Activated CD4-positive, alpha-beta T cell treated with anti-CD3 and anti-CD28 coated beads for 36 hours (primary cell): ENCODE data around the gene DCP2. TPM values are rescaled to one million over a fixed set of nuclear protein-coding genes. Genes with fewer than 3 reads are reported as not detected.

Experiments
- ATAC-seq: fragments of 200-7000 bp; cut with Tn5 transposase; one replicate; pipeline ENCODE4 v1.10.0; 2021; ENCODE audit warnings: mild to moderate bottlenecking, moderate library complexity
- CTCF ChIA-PET: fragments of 350-600 bp; sonication (Branson Sonifier 250); formaldehyde crosslinking; loops from one replicate; lab custom pipeline; 2021; ENCODE audit warnings: antibody characterized with exemption; lab: Charles Lee
- POLR2A ChIA-PET: fragments of 350-600 bp; sonication (Branson Sonifier 250); formaldehyde crosslinking; loops from one replicate; lab custom pipeline; 2021; ENCODE audit warnings: antibody characterized with exemption, inconsistent platforms; lab: Charles Lee
- DNase-seq: peaks from one replicate; pipeline ENCODE4 v3.0.0-alpha.2; 2020
- H3K27ac Mint-ChIP-seq: one replicate; pipeline ENCODE4 v1.8.0; 2021; ENCODE audit warnings: mixed read lengths
- H3K27me3 Mint-ChIP-seq: one replicate; pipeline ENCODE4 v1.8.0; 2021; ENCODE audit warnings: mixed read lengths
- H3K36me3 Mint-ChIP-seq: one replicate; pipeline ENCODE4 v1.8.0; 2021; ENCODE audit warnings: low read depth, mixed read lengths
- H3K4me1 Mint-ChIP-seq: one replicate; pipeline ENCODE4 v1.8.0; 2021; ENCODE audit warnings: mixed read lengths
- H3K4me3 Mint-ChIP-seq: one replicate; pipeline ENCODE4 v1.8.0; 2021; ENCODE audit warnings: mild to moderate bottlenecking, moderate library complexity, mixed read lengths
- H3K9me3 Mint-ChIP-seq: one replicate; pipeline ENCODE4 v1.8.0; 2021; ENCODE audit warnings: low read depth, mixed read lengths
- intact Hi-C, 2 experiments: fragments of 100-400 bp; cut with DNase I in 1 of 2; cut with micrococcal nuclease in 1 of 2; formaldehyde crosslinking; loops; one replicate each; pipeline versions ENCODE4 v1.14.2 to v1.15.1; 2022 to 2024; cut with DNase I, micrococcal nuclease
- total RNA-seq, 2 experiments: library from RNA; stranded (reverse); gene quantifications; one replicate each; pipeline ENCODE4 v1.2.3, GENCODE V29; 2021

The DCP2 gene
- total RNA-seq, 2 experiments from 2014 or later, result 94.0 to 101 TPM

- Mint-ChIP-seq H3K4me1 (peaks cover 12% of the 10 kb centered on the region), H3K27ac (no peak overlapping the region), H3K36me3 (no peaks in the 10 kb centered on the region), H3K27me3 (no peaks in the 10 kb centered on the region), H3K4me3 (no peak overlapping the region), H3K9me3 (no peaks in the 10 kb centered on the region)
- intact Hi-C loops, result no loop called here
- POLR2A ChIA-PET, result no interaction called here
- DNase-seq, result no peak
- CTCF ChIA-PET, result interaction anchor here (0.6 kb wide), 1 partner anchor 43 kb away, joined by 3 read pairs; no protein-coding TSS in a partner anchor
- no peak for ATAC-seq
These were observed 70.6 kb downstream of the DCP2 start for GRCh38 chr5:113047234-113047633.

GRCh38 chr5:113047733-113048652 is 71.4 kb downstream of the DCP2 start:
- CTCF ChIA-PET, result no interaction called here

GRCh38 chr5:113048931-113049330 is 72.3 kb downstream of the DCP2 start:
- no peak for DNase-seq
- Mint-ChIP-seq H3K27me3 (no peaks in the 10 kb centered on the region), H3K36me3 (no peaks in the 10 kb centered on the region), H3K27ac (no peak overlapping the region), H3K4me3 (no peak overlapping the region), H3K9me3 (no peaks in the 10 kb centered on the region), H3K4me1 (peaks cover 12% of the 10 kb centered on the region)
- intact Hi-C loops, result no loop called here
- ChIA-PET POLR2A (no interaction called here), CTCF (interaction anchor here (0.6 kb wide), 1 partner anchor 555 kb away, joined by 3 read pairs; no protein-coding TSS in a partner anchor)
- no peak for ATAC-seq

More at GRCh38 chr5:113047733-113048652, 71.4 kb downstream of the DCP2 start:
- POLR2A ChIA-PET, result no interaction called here
- intact Hi-C loops, result no loop called here
- DNase-seq, result no peak
- no peaks in the 10 kb centered on the region for H3K27me3 Mint-ChIP-seq
- H3K27ac Mint-ChIP-seq, result no peak overlapping the region
- no peaks in the 10 kb centered on the region for H3K36me3 Mint-ChIP-seq
- H3K4me1 Mint-ChIP-seq, result peaks cover 12% of the 10 kb centered on the region
- H3K4me3 Mint-ChIP-seq, result no peak overlapping the region
- no peak for ATAC-seq
- no peaks in the 10 kb centered on the region for H3K9me3 Mint-ChIP-seq

- peak overlapping the region; percentile 65 for H3K27ac Mint-ChIP-seq
- H3K36me3 Mint-ChIP-seq, result no peaks in the 10 kb centered on the region
- ChIA-PET CTCF (interaction anchor here (0.6 to 0.9 kb wide), 2 partner anchors 11 to 15 kb away, joined by 3 read pairs; no protein-coding TSS in a partner anchor), POLR2A (interaction anchor here (0.5 to 0.7 kb wide), 2 partner anchors 30 to 363 kb away, joined by 3 to 4 read pairs; no protein-coding TSS in a partner anchor)
- H3K27me3 Mint-ChIP-seq, result no peaks in the 10 kb centered on the region
- ATAC-seq (peak; percentile 93), DNase-seq (peak; percentile 58)
- no peaks in the 10 kb centered on the region for H3K9me3 Mint-ChIP-seq
- H3K4me1 Mint-ChIP-seq, result peaks cover 12% of the 10 kb centered on the region
- H3K4me3 Mint-ChIP-seq, result no peak overlapping the region
- intact Hi-C loops, result no loop called here
These were observed 74.3 kb downstream of the DCP2 start for GRCh38 chr5:113050721-113051382.

GRCh38 chr5:113052041-113052795 is 75.6 kb downstream of the DCP2 start:
- DNase-seq (no peak), ATAC-seq (no peak)
- Mint-ChIP-seq H3K4me3 (no peak overlapping the region), H3K36me3 (no peaks in the 10 kb centered on the region), H3K4me1 (peaks cover 12% of the 10 kb centered on the region), H3K27me3 (no peaks in the 10 kb centered on the region), H3K27ac (no peak overlapping the region), H3K9me3 (no peaks in the 10 kb centered on the region)
- POLR2A ChIA-PET, result interaction anchor here (0.6 to 1.0 kb wide), 3 partner anchors 9 to 58 kb away, joined by 4 to 6 read pairs (median 5); no protein-coding TSS in a partner anchor
- intact Hi-C loops, result no loop called here
- CTCF ChIA-PET, result interaction anchor here (0.6 to 1.2 kb wide), 3 partner anchors 8 to 556 kb away, joined by 3 to 6 read pairs (median 3); no protein-coding TSS in a partner anchor

GRCh38 chr5:113053511-113053995 is 77.0 kb downstream of the DCP2 start:
- no peaks in the 10 kb centered on the region for H3K27me3 Mint-ChIP-seq
- H3K36me3 Mint-ChIP-seq, result no peaks in the 10 kb centered on the region
- no peak overlapping the region for H3K4me3 Mint-ChIP-seq
- no peaks in the 10 kb centered on the region for H3K9me3 Mint-ChIP-seq
- ATAC-seq (no peak), DNase-seq (no peak)
- no peak overlapping the region for H3K27ac Mint-ChIP-seq
- intact Hi-C loops, result no loop called here
- ChIA-PET CTCF (interaction anchor here (1.0 to 1.2 kb wide), 2 partner anchors 10 to 555 kb away, joined by 3 read pairs; no protein-coding TSS in a partner anchor), POLR2A (no interaction called here)
- peaks cover 12% of the 10 kb centered on the region for H3K4me1 Mint-ChIP-seq

GRCh38 chr5:113054899-113055298 is 78.3 kb downstream of the DCP2 start:
- Mint-ChIP-seq H3K4me1 (peaks cover 22% of the 10 kb centered on the region), H3K9me3 (no peaks in the 10 kb centered on the region), H3K27me3 (no peaks in the 10 kb centered on the region), H3K27ac (no peak overlapping the region), H3K4me3 (no peak overlapping the region), H3K36me3 (no peaks in the 10 kb centered on the region)
- POLR2A ChIA-PET, result no interaction called here
- ATAC-seq, result no peak
- DNase-seq, result no peak
- intact Hi-C loops, result no loop called here
- CTCF ChIA-PET, result no interaction called here

GRCh38 chr5:113056988-113057387 is 80.4 kb downstream of the DCP2 start:
- Mint-ChIP-seq H3K27ac (no peak overlapping the region), H3K36me3 (no peaks in the 10 kb centered on the region), H3K4me1 (peaks cover 15% of the 10 kb centered on the region), H3K4me3 (no peak overlapping the region), H3K27me3 (no peaks in the 10 kb centered on the region), H3K9me3 (no peaks in the 10 kb centered on the region)
- DNase-seq, result no peak
- POLR2A ChIA-PET, result interaction anchor here (0.5 kb wide), 1 partner anchor 1931 kb away, joined by 3 read pairs; no protein-coding TSS in a partner anchor
- intact Hi-C loops, result no loop called here
- CTCF ChIA-PET, result interaction anchor here (0.6 to 0.7 kb wide), 3 partner anchors 24 to 301 kb away, joined by 3 read pairs; no protein-coding TSS in a partner anchor
- no peak for ATAC-seq

- ChIA-PET POLR2A (no interaction called here), CTCF (interaction anchor here (0.6 kb wide), 1 partner anchor 29 kb away, joined by 3 read pairs; no protein-coding TSS in a partner anchor)
- Mint-ChIP-seq H3K9me3 (no peaks in the 10 kb centered on the region), H3K36me3 (no peaks in the 10 kb centered on the region), H3K27ac (no peak overlapping the region), H3K4me3 (no peak overlapping the region), H3K27me3 (no peaks in the 10 kb centered on the region), H3K4me1 (peaks cover 21% of the 10 kb centered on the region)
- DNase-seq (no peak), ATAC-seq (no peak)
- intact Hi-C loops, result no loop called here
These were observed 81.0 kb downstream of the DCP2 start for GRCh38 chr5:113057557-113057984.

- Mint-ChIP-seq H3K4me1 (peaks cover 28% of the 10 kb centered on the region), H3K36me3 (no peaks in the 10 kb centered on the region), H3K4me3 (no peak overlapping the region), H3K27ac (no peak overlapping the region), H3K27me3 (no peaks in the 10 kb centered on the region), H3K9me3 (no peaks in the 10 kb centered on the region)
- intact Hi-C loops, result no loop called here
- DNase-seq, result no peak
- CTCF ChIA-PET, result no interaction called here
- no peak for ATAC-seq
- POLR2A ChIA-PET, result interaction anchor here (0.5 kb wide), 1 partner anchor 33 kb away, joined by 3 read pairs; no protein-coding TSS in a partner anchor
These were observed 81.7 kb downstream of the DCP2 start for GRCh38 chr5:113058269-113058668.
